Adrenal gland (tissue), 5 donors: Measurements from ENCODE around the gene NLRP5.

ENCODE experiments used
- CTCF ChIP-seq, 6 experiments: fragments of 450-650 bp in 4 of 6; fragments of 200-600 bp in 2 of 6; sonication (generic) in 1 of 6; IDR thresholded peaks; 1 replicate in 5 of 6; 2 replicates in 1 of 6; pipeline versions ENCODE4 v1.5.1 to v1.8.0; 2016 to 2021; ENCODE audit warnings: antibody characterized with exemption in 6 of 6, mild to moderate bottlenecking in 2 of 6, moderate library complexity in 1 of 6
- POLR2A ChIP-seq, 2 donors: fragments of 450-650 bp; IDR thresholded peaks; one replicate each; pipeline ENCODE4 v1.6.1; 2017; ENCODE audit warnings: antibody characterized with exemption in 2 of 2, mild to moderate bottlenecking in 2 of 2, moderate library complexity in 1 of 2
- donor health status: DM: no; HTN: no; CAD: no.

GRCh38 chr19:56109226-56109625 is 122.7 kb downstream of the NLRP5 start:
- no peak for TF ChIP-seq CTCF (IDR thresholded peaks at IDR 0.05)
- no peak for TF ChIP-seq POLR2A (IDR thresholded peaks at IDR 0.05)
